Muscle of arm (tissue), 12 donors: ENCODE data around the gene CHCHD6. TPM values are rescaled to one million over a fixed set of nuclear protein-coding genes. Genes with fewer than 3 reads are reported as not detected.

Experiments used
- DNase-seq: peaks from one replicate; pipeline ENCODE4 v3.0.0-alpha.2; 2013
- polyA plus RNA-seq, 12 donors: library from polyadenylated mRNA; unstranded; fragments of 120-200 nt; gene quantifications; one replicate each; pipeline ENCODE4 v1.2.1, GENCODE V29; 2013; ENCODE audit not compliant: insufficient read length in 12 of 12

CHCHD6 gene
- polyA plus RNA-seq, 12 donors = 4.7 to 12.8 (median 7.3) TPM; not detected in 1

DNA sequence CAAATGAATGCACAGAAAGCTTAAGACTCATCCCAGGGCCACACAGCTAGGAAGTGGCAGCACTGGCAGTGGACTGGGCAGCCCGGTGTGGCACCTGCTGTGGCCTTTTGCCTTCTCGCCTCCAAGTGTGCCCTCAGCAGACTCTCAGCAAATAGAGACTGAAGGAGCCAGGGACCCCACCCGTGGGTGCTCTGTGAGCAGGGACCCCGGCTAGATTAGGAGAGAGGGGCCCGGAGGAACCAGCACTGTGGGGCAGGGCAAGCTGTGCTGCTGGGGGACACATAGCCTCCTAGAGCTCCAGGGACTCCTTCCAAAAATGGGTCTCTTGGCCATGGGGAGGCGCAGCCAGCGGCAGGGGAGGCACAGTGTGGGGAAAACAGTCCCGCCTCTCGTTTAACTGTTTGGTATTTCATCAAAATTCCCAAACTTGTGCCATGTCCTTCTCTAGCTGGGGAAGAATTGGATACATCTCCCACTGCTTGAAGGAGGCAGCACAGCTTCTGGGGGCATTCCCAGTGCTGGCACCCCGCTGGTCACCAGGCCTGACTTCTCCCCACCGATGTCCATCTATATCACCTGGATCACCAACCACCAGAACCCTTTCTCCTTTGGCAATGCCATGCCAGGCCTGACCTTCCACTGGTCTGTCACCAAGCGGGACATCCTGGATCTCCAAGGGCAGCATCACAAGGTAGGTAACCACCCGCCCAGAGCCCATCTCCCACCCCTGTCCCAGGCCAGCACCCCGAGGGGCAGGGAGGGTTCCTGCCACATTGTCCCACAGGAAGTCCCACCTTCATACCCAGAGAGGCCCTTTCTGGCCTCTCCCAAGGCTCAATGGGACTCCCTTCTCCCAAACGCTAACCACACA is 37.1 kb upstream of the CHCHD6 start:
- DNase-seq = no peak

GRCh38 chr3:126667631-126668449 is 36.2 kb upstream of the CHCHD6 start:
- no peak for DNase-seq

- no peak for DNase-seq
These were observed 35.3 kb upstream of the CHCHD6 start for GRCh38 chr3:126668450-126669401.

DNA sequence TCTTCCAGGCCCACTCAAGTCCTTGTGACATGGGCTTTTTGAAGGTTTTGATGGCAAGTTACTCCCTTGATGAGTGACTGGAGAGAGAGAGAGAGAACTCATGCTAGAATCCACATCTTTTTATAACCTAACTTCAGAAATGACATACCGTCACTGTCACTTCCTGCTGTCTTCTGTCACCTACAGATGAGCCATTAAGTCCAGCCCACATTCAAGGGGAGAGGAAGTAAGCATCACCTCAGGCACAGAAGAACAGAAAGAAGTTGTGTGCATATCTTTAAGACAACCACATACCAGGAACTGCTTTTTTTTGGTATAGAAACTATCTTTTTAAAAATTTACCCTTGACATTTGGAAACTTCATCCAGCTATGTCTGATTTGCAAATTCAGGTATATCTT is 32.5 kb upstream of the CHCHD6 start:
- no peak for DNase-seq

DNA sequence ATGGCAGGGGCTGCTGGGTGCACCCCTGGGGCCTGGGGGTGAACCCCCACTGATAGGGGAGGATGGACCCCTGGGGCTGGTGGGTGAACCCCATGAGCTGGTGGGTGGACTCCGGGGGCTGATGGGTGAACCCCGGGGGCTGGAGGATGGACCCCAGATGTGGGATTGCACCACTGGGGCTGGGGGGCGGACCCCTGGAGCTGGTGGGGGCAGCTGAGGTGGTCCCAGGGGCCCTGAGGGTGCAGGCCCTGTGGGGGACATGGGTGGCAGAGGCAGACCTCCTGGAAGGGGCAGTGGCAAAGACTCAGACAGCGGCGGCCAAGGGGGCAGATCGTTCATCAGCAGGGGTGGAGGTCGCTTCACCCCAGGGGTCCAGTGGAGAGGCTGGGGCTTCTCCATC is 31.7 kb upstream of the CHCHD6 start:
- DNase-seq = no peak

- DNase-seq = no peak
These were observed 31.3 kb upstream of the CHCHD6 start for GRCh38 chr3:126672741-126673140.

DNA sequence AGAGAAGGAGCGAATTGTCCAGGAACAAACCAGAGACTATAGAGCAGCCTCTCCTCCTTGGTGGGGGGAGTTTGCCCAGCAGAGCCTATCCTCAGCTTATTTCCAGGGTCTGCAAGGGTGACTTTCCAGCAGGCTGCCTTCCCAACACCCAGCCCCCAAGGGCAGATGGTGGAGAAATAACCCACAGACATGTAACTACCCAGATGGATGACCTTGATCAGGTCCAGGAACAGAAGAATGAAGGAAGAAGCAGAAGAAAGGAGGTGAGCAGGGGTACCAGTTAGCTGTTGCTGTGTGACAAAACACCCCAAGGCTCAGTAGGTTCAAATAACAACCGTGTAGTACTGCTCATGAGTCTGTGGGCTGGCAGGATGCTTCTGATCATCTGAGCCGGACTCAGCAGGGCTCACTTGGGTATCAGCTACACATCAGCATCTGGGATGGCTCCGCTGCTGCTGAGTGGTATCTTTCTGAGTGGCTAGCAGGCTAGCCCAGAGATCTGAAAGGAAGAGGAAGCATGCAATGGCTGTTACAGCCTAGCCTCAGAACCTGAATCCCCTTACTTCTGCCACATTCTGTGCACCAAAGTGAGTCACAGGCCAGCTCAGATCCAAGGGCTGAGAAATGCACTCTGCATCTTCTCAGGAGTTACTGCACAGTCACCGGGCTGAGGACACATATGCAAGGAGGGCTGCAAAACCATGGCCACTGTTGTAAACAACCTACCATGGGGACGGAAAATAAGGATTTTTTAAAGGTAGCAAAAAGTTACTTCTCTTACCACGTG is 26.9 kb upstream of the CHCHD6 start:
- DNase-seq = no peak

DNA sequence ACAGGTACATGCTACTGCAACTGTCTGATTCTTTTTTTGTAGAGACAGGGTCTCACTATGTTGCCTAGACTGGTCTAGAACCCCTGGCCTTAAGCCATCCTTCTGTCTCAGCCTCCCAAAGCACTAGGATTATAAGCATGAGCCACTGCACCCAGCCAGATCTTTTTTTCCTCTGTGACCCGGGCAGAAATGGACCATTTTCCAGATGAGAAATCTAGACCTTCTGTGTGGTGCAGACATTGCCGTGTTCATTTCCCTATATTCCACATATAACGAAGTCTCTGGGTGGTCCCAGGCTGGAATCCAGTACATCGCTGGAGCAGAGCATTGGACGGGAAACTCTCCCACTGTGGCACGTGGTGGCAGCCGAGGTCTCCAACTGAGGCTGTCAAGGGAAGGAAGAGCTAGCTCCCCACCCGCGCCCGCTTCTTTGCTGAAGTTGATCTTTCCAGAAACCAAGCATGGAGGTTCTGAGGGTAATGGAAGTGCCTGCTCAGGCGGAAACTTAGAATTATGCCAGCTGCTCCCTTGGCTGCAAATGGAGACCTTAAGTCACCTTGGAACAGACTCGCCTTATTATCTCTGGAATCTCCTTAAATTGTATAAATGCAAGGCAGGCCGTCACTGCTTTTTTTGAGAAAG is 26.1 kb upstream of the CHCHD6 start:
- DNase-seq = no peak

DNA sequence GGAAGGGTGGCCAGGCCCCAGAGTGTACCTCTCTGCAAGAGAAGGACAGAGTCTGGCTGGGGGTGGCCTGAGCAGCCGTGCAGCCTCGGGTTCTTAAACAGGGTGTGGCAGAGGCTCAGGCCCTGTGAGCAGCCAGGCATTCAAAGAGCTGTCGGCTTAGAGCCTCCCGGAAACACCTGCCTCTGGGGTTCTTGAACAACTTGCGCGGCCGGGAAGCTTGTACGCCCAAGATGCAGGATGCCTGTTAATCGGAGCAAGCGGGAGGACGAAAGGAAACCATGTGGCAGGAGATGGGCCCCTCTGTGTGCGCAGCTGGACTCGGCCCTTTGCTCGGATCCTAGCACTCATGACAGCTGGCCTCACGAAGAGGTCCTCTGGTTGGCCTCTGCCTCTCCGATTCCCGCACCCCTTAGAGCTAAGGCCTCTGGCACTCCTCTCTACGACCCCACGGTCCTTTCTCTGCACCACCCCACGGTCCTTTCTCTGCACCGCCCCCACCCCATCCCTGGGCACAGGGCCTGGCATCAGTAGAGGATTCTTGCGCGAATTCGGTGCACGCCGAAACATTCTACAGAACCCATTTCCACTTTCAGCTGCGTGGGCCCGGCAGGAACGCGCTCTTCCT is 25.2 kb upstream of the CHCHD6 start:
- no peak for DNase-seq

- DNase-seq = peak; percentile 80
These were observed 24.7 kb upstream of the CHCHD6 start for GRCh38 chr3:126679318-126679751.

- no peak for DNase-seq
These were observed 24.0 kb upstream of the CHCHD6 start for GRCh38 chr3:126679831-126680666.

DNA sequence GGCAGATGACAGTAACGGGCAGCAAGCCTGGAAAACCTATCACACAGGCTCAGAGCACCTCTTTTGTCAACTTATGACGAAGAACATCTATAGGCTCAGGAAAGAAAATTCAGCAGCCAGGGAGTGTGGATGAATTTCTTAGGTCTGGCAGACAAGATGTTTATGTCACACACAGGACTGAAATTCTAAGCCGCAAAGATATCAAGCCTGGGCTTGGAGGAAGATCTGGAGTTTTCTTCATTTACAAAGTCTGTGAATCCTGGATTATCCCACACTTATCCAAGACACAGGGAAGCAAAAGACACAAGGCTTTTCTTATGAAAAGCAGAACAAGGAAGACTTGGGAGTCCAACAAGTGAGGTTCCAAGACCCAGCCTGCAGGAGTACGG is 23.4 kb upstream of the CHCHD6 start:
- DNase-seq = no peak

DNA sequence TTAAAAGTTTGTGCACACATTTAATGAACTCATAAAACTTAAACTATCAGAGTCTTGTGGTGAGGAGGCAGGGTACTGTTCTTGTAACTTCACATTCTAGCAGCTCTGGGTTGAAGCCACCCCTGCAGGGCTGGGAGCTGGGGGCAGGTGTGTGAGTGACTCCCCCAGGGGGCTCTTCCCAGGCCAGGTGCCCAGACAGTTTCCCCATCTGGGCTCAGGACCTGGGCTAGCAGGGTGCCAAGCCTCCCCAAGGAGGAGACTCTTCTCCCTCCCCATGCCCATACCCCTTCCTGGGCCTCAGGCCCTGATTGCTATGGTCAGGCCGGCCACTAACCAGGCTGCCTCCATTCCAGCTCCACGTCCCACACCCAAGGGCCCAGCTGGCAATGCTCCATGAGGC is 22.0 kb upstream of the CHCHD6 start:
- DNase-seq = no peak

- DNase-seq = no peak
These were observed 21.0 kb upstream of the CHCHD6 start for GRCh38 chr3:126683069-126683468.

GRCh38 chr3:126684218-126684751 is 19.8 kb upstream of the CHCHD6 start:
- DNase-seq = peak; percentile 41

DNA sequence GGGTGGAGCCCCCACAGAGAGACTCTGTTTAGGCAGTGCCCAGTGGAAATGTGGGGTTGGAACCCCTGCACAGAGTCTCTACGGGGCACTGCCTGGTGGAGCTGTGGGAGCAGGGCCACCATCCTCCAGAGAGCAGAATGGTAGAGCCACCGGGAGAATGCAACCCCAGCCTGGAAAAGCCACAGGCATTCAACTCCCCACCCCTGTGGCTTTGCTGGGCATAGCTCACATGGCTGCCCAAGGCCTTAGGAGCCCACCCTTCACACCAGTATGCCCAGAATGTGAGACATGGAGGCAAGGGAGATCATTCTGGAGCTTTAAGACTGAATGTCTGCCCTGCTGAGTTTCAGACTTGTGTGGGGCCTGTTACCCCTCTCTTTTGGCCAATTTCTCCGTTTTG is 19.0 kb upstream of the CHCHD6 start:
- DNase-seq = no peak

- DNase-seq = no peak
These were observed 18.5 kb upstream of the CHCHD6 start for GRCh38 chr3:126685493-126685892.

- DNase-seq = no peak
These were observed 12.3 kb upstream of the CHCHD6 start for GRCh38 chr3:126691765-126692164.

GRCh38 chr3:126692858-126693257 is 11.2 kb upstream of the CHCHD6 start:
- DNase-seq = no peak
